ENCODE results near the gene SLC13A2.

DNA sequence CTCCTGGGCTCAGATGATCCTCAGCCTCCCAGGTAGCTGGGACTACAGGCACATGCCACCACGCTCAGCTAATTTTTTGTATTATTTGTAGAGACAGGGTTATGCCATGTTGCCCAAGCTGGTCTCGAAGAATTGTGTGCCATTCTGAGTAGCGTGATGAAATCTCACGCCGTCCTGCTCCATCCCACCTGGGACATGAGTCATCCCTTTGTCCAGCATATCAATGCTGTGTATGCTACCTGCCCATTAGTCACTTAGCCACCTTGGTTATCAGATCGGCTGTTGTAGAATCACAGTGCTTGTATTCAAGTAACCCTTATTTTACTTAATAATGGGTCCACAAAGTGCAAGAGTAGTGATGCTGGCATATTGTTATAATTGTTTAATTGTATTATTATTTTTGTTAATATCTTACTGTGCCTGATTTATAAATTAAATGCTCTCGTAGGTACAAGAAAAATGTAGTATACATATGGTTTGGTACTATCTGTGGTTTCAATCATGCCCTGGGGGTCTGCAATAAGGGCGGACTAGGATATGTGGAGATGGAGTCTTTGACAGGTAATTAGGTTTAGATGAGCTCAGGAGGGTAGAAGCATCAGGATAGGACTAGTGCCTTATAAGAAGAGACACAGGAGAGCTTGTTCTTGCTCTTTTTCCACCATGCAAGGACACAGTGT, 26.6 kb upstream of the SLC13A2 start:
- TF ChIP-seq EZH2 (IDR thresholded peaks at IDR 0.05; ENCODE audit: insufficient read depth, low read length): no peak
- TF ChIP-seq, protein P1, sequence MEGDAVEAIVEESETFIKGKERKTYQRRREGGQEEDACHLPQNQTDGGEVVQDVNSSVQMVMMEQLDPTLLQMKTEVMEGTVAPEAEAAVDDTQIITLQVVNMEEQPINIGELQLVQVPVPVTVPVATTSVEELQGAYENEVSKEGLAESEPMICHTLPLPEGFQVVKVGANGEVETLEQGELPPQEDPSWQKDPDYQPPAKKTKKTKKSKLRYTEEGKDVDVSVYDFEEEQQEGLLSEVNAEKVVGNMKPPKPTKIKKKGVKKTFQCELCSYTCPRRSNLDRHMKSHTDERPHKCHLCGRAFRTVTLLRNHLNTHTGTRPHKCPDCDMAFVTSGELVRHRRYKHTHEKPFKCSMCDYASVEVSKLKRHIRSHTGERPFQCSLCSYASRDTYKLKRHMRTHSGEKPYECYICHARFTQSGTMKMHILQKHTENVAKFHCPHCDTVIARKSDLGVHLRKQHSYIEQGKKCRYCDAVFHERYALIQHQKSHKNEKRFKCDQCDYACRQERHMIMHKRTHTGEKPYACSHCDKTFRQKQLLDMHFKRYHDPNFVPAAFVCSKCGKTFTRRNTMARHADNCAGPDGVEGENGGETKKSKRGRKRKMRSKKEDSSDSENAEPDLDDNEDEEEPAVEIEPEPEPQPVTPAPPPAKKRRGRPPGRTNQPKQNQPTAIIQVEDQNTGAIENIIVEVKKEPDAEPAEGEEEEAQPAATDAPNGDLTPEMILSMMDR (IDR thresholded peaks at IDR 0.05; ENCODE audit: insufficient read depth, low read depth, low read length): no peak

Data from astrocyte (in vitro differentiated cells and primary cell).